Measurements from ENCODE around the gene WRAP73.

WRAP73 gene

GRCh38 chr1:3636531-3636930 is 13.4 kb downstream of the WRAP73 start:
- no peak overlapping the region for H3K4me3 ChIP-seq (replicated peaks in 1 of 2; ENCODE audit: low read depth in 2 of 2, low read length in 2 of 2)
- no peak for TF ChIP-seq CTCF (IDR thresholded peaks at IDR 0.05; ENCODE audit: low read depth, low read length)
- no peak for DNase-seq (ENCODE audit: low read depth in 2 of 2)

DNA sequence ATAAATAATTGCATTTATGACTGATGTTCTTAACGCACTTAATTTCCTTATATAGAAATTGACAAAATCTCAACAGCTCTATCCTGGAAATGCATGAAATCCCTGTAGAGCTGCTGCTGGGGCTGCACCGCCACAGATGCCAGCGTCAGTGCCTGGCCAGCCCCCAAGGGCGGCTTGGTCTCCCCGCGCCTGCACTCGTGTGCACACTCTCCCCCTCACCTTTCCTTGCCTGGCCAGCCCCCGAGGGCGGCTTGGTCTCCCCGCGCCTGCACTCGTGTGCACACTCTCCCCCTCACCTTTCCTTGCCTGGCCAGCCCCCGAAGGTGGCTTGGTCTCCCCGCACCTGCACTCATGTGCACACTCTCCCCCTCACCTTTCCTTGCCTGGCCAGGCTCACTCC is 13.8 kb downstream of the WRAP73 start:
- no peak for TF ChIP-seq CTCF (IDR thresholded peaks at IDR 0.05; ENCODE audit: low read depth, low read length)
- no peak for DNase-seq (ENCODE audit: low read depth in 2 of 2)
- no peak overlapping the region for H3K4me3 ChIP-seq (replicated peaks in 1 of 2; ENCODE audit: low read depth in 2 of 2, low read length in 2 of 2)

DNA sequence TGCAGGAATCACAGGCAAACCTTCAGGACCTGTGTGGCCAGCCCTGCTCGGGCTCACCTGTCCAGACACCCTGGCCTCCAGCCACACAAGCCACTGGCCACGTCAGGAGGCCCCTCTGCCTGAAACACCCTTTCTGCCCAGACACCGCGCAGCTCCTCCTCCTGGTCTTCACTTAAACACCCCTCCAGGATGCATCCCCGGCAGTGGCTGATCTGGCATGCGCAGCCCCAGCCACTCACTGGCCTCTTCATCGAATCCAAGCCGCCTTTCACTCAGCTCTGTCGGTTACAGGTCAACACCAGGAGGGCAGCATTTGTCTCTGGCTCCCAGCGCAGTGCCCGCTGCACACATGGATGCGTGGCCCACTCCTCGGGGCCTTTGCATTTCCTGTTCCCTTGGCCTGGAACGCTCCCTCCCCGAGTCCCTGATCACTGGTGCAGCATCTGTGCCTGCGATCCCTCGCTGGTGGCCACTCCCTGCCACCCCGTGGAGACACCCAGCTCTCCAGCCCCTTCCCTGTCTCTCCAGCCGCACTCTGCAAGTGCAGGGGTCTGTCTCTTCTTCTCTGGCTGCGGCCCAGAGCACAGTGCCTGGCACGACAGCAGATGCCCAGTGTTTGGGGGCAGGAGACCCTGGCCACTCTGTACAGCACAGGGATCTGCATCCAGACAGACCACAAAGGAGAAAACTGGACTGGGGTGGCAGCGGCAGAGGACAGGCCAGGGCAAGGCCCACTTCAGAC is 15.7 kb downstream of the WRAP73 start:
- no peak for TF ChIP-seq CTCF (IDR thresholded peaks at IDR 0.05; ENCODE audit: low read depth, low read length)
- no peak for DNase-seq (ENCODE audit: low read depth in 2 of 2)
- H3K4me3 ChIP-seq (replicated peaks in 1 of 2; ENCODE audit: low read depth in 2 of 2, low read length in 2 of 2): no peak overlapping the region

DNA sequence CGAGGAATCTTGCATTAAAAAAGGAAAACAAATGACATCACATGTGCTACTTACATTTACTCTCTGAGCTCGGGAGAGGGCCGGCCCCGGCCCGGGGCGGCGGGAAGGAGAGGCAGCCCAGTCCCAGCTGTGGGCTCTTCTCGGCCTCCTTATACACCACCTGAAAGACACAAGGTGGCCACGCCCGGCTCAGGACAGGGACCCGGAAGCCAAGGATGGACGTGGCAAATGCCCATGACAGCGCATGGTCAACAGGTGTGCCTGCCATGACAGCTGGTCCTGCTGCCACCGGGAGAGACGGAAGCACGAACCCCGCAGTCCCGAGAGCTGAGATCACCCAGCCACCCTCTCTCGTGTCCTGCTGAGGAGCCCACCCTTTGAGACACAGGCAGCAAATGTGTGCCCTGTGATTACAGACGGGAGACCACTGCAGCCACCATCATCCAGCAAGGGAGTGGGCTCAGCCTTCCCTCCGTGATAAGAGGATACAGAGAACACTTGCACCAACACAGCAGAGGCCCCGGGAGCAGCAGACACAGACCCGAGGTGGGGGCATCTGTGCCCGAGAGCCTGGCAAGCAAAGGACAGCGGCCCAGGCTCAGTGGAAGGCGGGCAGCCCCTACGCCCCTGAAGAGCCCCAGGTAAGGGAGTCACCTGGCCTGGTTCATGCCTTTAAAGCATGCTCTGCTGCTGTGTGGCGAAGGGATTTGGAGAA is 16.4 kb downstream of the WRAP73 start:
- no peak for TF ChIP-seq CTCF (IDR thresholded peaks at IDR 0.05; ENCODE audit: low read depth, low read length)
- no peak overlapping the region for H3K4me3 ChIP-seq (replicated peaks in 1 of 2; ENCODE audit: low read depth in 2 of 2, low read length in 2 of 2)
- DNase-seq (ENCODE audit: low read depth in 2 of 2): no peak

- no peak for TF ChIP-seq CTCF (IDR thresholded peaks at IDR 0.05; ENCODE audit: low read depth, low read length)
- no peak overlapping the region for H3K4me3 ChIP-seq (replicated peaks in 1 of 2; ENCODE audit: low read depth in 2 of 2, low read length in 2 of 2)
- no peak for DNase-seq (ENCODE audit: low read depth in 2 of 2)
Observed at GRCh38 chr1:3632716-3633343, 17.1 kb downstream of the WRAP73 start.

DNA sequence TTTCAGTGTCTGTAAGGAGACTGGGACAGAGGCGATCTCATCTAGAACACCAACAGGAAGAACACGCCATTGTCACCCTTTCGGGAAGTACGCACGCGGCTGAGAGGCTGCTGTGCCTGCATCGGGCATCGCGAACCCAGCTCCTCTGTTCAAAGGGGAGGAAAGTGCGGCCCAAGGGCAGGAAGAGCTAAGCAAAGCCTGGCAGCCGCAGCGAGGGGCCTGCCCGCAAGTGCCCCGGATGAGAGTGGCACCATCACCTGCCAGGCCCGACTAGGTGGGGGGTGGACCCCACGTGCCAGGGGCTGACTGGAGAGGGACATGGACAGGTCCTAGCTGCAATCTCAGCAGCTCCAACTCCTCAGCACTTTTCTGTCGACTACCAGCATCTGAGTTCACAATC is 17.6 kb downstream of the WRAP73 start:
- no peak for DNase-seq (ENCODE audit: low read depth in 2 of 2)
- no peak overlapping the region for H3K4me3 ChIP-seq (replicated peaks in 1 of 2; ENCODE audit: low read depth in 2 of 2, low read length in 2 of 2)
- TF ChIP-seq CTCF (IDR thresholded peaks at IDR 0.05; ENCODE audit: low read depth, low read length): no peak

All from cardiac fibroblast (primary cell).